ENCODE results near the gene CXCL3. TPM values are rescaled to one million over a fixed set of nuclear protein-coding genes. Genes with fewer than 3 reads are reported as not detected.
A peak's percentile ranks its signal among the peaks of the same experiment; 100 is the strongest.

The CXCL3 gene
- total RNA-seq, 1 donor from 2014 or later = 5.0 TPM

DNA sequence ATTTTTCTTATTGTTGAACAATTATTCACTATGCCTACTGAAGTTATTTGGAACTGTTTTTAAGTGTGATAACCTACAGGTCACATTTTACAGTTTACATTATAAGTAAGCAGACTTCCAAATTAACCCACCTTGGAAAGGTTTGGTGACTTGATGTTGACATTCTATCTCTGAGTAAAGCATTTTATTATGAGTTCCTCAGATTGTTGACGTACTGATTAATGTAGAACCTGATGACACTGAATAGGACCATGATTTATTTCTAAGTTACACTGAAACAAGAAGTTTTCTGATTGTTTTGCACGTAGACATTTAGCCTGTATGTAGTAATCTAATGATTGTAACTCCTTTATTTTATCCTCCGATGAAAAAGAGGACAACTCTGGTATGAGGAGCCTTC lies 17.0 kb upstream of the CXCL3 start:
- no peak for DNase-seq (ENCODE audit: low read depth)

- DNase-seq (ENCODE audit: low read depth) = no peak
Observed at GRCh38 chr4:74055096-74055495, 16.6 kb upstream of the CXCL3 start.

GRCh38 chr4:74054483-74055047 lies 16.1 kb upstream of the CXCL3 start:
- DNase-seq (ENCODE audit: low read depth) = no peak

DNA sequence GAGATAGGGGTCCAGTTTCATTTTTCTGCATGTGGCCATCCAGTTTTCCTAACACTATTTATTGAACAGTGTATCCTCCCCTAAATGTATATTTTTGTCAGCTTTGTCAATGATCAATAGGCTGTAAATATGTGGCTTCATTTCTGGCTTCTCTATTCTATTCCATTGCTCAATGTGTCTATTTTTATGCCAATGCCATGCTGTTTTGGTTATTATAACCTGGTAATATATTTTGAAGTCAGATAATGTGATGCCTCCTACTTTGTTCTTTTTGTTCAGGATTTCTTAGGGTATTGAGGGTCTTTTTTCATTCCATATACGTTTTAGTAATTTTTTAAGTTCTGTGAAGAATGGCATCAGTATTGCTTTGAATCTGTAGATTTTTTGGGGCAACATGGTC lies 8.7 kb upstream of the CXCL3 start:
- no peak for DNase-seq (ENCODE audit: low read depth)

DNA sequence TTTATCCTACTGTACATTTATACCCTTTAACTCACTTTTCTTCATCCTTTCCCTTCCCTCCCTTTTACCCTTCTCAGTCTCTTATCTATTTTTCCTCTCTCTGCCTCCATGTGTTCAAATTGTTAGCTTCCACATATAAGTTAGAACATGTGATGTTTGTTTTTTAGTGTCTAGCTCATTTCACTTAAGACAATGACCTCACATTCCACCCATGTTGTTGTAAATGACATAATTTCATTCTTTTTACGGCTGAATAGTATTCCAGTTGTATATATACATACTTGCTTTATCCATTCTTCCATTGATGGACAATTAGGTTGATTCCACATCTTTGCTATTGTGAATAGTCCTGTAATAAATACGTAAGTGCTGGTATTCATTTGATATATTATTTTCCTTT lies 7.3 kb upstream of the CXCL3 start:
- DNase-seq (ENCODE audit: low read depth) = no peak

- no peak for DNase-seq (ENCODE audit: low read depth)
Observed at GRCh38 chr4:74045247-74045646, 6.8 kb upstream of the CXCL3 start.

GRCh38 chr4:74044677-74045076 lies 6.2 kb upstream of the CXCL3 start:
- DNase-seq (ENCODE audit: low read depth) = peak; percentile 83

GRCh38 chr4:74042681-74043080 lies 4.2 kb upstream of the CXCL3 start:
- DNase-seq (ENCODE audit: low read depth) = no peak

DNA sequence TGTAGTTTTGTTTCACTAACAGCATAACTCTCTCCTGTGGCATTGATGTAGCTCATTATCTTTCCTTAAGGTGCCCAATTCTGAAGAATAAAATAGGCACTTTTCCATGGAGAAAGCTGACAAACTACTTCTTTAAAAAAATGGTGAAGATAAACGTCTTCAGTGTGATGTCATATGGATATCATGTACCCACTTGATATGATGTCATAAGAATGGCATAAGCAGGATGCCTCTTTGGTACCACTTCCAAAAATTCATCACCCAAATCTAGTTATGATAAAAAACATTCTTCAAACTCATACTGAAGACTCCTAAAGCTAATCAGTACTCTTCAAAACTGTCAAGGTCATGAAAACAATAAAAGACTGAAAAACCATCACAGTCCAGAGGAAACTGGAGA lies 2.9 kb upstream of the CXCL3 start:
- no peak for DNase-seq (ENCODE audit: low read depth)

DNA sequence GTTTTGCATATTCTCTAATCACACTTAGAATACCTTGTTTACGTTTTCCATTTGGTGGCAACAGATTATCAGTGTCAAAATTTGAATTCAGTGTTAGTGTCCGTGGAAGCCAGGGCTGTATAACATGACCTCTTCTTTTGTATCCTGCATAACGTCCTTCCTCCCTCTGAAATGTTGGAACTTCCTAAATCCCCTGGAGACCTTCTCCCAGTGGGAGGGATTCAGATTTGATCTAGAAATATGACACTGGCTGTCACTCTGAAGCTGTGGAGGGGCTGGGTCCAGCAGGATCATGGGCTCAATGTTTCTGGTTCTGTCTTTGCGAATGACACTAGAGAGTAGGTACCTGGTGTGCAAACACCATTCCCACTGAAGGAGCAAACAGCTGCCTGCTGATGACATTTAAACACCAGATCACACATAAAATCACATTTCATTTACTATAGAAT lies 850 bp upstream of the CXCL3 start:
- no peak for DNase-seq (ENCODE audit: low read depth)

DNA sequence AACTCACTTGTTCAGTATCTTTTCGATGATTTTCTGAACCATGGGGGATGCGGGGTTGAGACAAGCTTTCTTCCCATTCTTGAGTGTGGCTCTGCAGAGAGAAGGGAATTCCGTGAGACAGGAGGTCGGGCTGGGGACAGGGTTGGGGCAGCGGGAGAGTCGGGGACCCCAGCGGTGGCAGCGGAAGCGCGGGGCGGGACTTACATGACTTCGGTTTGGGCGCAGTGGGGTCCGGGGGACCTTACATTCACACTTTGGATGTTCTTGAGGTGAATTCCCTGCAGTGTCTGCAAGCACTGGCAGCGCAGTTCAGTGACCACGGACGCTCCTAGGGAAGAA lies 434 bp downstream of the CXCL3 start:
- DNase-seq (ENCODE audit: low read depth) = no peak

DNA sequence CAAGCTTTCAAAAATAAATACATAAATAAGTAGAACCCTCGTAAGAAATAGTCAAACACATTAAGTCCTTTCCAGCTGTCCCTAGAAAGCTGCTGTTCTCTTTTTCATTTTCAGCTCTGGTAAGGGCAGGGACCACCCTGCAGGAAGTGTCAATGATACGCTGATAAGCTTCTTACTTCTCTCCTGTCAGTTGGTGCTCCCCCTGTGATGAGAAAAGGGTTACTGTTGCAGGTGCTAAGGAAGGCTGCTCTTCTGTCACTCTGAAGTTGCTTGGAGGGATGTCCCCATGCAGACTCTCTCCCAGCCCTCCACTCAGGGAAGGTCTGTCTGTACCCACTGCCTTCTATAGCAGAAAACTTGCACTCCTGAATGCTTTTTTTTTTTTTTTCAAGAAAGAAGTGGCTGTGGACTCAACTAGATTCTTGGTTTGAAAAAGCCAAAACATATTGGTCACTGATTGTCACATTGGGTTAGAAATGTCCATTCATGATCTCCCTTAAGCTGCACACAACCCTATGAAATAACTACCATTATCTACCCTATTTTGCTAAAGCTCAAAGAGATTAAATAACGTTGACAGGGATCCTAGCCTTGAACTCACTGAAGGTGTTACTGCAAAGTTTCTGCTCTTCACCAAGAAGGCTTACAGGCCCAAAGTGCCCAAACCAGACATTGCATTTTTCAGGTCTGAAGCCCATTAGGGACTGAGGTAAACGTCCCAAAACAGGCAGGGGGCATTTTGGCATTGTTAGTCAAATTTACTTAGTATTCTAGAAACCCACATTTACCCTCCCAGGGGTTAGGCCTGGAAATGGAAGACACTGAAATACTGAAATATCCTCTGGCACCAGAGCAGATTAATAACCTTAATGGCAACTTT lies 1.2 kb downstream of the CXCL3 start:
- no peak for DNase-seq (ENCODE audit: low read depth)

GRCh38 chr4:74033739-74034138 lies 4.8 kb downstream of the CXCL3 start:
- DNase-seq (ENCODE audit: low read depth) = no peak

DNA sequence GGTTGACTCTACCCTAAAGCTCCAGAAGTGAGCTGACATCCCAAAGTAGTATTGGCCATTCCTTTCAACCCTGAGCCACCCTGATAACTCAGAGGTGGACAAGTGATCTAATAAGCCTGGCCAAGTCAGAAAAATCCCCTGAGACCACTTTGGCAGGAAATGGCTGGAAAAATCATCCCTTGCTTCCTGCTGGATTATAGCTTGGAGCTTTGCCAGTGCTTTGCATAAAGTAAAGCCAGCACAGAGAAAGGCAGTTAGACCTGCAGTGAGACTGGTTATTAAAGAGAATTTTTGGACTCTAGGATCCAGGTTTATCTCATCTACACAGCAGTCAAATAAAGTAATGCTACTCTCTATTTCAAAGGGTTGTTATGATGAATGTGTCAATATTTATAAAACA lies 6.4 kb downstream of the CXCL3 start:
- no peak for DNase-seq (ENCODE audit: low read depth)

DNA sequence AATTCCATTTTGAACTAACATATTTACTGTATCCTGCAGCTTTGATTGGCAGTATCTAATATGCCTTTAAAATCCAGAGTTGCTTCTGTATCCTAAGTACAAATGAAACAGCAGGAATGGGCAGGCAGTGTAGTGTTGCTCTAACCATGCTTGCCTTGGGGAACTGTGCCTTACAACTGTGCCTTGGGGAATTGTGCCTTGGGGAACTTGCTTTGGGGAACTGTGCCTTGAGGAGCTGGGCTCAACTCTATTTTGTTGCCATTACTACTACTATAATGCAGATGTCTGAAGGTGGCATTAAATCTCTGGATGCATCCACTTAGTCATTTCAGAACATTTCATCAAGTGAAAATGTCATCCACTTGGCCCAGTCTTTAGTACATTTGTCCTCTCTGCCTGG lies 6.9 kb downstream of the CXCL3 start:
- DNase-seq (ENCODE audit: low read depth) = no peak

GRCh38 chr4:74030285-74030684 lies 8.2 kb downstream of the CXCL3 start:
- DNase-seq (ENCODE audit: low read depth) = no peak

DNA sequence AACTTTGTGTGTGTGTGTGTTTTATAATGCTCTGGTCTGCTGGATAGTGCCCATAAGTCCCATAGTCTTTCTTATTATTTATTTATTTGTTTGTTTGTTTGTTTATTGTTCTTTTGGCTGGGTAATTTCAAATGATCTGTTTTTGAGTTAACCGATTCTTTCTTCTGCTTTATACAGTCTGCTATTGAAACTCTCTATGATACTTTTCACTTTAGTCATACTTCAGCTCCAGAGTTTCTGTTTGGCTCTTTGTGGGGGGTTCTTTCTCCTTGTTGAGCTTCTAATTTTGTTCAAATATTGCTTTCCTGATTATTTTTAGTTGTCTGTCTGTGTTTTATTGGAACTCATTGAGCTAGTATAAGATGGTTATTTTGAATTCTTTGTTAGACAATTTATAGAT lies 10.0 kb downstream of the CXCL3 start:
- DNase-seq (ENCODE audit: low read depth) = no peak

DNA sequence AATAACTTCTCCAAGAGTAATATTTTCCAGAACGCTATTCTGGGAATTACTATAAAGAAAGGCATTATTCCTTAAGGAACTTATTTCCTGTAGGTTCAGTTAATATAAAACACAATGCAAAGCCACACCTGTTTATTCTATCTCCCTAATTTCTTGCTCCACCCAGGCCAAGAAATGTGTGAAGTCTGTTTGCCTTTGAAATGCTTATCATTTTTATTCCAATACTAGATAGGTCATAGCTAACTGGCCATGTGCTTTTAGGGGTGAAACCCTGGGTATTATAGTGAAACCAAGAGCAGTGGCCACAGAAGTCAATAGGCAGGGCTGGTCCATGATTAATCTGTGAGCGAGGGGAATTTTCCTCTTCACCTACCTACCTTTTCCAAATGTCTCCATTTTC lies 14.8 kb downstream of the CXCL3 start:
- no peak for DNase-seq (ENCODE audit: low read depth)

DNA sequence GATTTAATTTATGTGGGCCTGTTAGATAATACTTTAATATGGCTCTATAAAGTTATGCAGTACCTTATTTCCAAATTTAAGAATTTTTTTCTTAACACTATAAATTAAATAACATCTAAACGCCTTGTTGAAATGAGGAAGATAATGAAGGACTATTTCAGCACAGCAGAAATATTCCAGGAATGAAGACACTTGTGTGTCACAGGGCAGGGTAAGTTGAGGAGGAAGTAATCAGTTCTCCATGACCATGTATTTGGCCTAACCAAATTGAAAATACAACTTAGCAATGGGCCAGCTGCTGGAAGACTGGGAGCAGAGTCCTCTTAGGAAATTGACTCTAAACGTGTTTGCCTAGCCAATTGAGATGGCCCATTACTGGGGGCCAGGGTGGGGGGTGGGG lies 16.9 kb downstream of the CXCL3 start:
- DNase-seq (ENCODE audit: low read depth) = no peak

DNA sequence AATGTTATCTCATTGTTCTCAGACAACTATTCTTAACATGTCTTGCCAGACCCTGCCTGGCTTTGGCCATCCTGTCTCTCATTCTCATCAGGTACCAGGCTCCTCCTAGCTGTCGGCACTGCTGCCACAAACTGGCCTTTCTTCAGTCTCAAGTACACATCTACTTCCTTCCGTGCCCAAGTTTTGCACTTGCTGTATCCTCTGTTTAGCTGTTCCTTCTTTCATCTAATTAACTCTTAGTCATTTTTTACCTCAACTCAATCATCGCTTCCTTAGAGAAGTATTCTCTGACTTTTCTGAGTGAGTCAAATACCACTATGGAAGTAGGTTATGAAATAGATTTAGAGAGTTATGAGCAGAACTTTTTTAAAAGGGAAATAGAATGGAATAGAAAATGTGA lies 19.7 kb downstream of the CXCL3 start:
- DNase-seq (ENCODE audit: low read depth) = no peak

GRCh38 chr4:74018116-74018515 lies 20.4 kb downstream of the CXCL3 start:
- DNase-seq (ENCODE audit: low read depth) = no peak

- peak; percentile 77 for DNase-seq (ENCODE audit: low read depth)
Observed at GRCh38 chr4:74016068-74016467, 22.4 kb downstream of the CXCL3 start.

DNA sequence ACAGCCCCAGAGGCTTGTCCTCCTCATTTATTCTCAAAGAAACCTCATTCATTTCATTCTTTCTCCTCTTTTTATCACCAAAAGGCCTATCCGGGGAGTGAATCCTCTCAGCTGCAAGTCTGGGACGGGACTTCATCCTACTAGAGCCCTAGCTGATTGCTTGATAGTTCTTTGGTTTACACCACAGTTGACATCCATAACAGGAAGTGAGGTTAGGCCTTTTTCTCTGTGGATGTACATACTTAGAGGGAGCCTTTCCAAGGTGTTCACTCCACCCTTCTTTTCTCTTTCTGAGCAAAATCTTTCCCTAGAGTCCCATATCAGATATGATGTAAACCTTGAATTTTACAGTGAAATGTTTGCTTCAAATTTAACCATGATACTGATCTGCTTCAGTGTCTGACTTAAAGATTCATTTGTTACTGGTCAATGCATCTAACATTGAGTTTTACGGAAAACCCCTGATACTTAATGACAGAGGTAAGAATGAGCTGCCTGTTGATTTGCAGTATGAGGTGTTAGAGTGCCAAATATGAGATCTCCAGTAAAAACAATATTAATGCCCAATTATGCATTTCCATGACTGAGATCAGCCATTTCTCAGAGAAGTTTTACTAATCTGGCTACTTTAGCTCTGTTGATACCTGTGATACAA lies 23.2 kb downstream of the CXCL3 start:
- DNase-seq (ENCODE audit: low read depth) = no peak
